A549 (cell line): ENCODE measurements around the gene NSUN7.

ENCODE experiments used
- TF ChIP-seq, protein P1 (sequence below): fragments of >200 bp; sonication (Bioruptor Twin); formaldehyde crosslinking; IDR thresholded peaks from 3 replicates; pipeline ENCODE4 v1.5.1; 2016
- TF ChIP-seq, protein P2 (sequence below): fragments of 250-450 bp; sonication (Bioruptor Pico); IDR thresholded peaks from 2 replicates; pipeline ENCODE4 v1.5.0; 2021; ENCODE audit warnings: mild to moderate bottlenecking, moderate library complexity, borderline replicate concordance
- TF ChIP-seq, protein P3 (sequence below): IDR thresholded peaks from 2 replicates; pipeline ENCODE4 v1.6.1; 2012

DNA sequence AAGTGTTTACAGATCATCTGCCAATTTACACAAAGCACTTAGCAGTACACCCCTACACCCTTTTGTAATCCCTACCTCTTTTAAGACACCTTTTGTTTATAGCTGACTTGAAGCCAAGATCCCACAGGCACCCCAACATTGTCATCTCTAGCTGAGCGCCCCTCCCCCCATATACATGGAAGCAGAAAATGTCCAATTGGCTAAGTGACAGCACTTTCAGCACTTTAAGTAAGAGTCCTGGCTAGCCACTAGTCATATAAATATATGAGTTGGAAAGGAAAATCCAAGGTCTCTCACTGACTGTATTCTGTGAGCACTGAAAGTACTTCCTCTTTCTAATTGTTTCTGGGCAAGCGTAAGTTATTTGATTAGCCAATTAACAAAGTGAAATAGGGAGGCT, 108.2 kb downstream of the NSUN7 start:
- TF ChIP-seq, protein P1, sequence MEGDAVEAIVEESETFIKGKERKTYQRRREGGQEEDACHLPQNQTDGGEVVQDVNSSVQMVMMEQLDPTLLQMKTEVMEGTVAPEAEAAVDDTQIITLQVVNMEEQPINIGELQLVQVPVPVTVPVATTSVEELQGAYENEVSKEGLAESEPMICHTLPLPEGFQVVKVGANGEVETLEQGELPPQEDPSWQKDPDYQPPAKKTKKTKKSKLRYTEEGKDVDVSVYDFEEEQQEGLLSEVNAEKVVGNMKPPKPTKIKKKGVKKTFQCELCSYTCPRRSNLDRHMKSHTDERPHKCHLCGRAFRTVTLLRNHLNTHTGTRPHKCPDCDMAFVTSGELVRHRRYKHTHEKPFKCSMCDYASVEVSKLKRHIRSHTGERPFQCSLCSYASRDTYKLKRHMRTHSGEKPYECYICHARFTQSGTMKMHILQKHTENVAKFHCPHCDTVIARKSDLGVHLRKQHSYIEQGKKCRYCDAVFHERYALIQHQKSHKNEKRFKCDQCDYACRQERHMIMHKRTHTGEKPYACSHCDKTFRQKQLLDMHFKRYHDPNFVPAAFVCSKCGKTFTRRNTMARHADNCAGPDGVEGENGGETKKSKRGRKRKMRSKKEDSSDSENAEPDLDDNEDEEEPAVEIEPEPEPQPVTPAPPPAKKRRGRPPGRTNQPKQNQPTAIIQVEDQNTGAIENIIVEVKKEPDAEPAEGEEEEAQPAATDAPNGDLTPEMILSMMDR: no peak
- TF ChIP-seq, protein P2, sequence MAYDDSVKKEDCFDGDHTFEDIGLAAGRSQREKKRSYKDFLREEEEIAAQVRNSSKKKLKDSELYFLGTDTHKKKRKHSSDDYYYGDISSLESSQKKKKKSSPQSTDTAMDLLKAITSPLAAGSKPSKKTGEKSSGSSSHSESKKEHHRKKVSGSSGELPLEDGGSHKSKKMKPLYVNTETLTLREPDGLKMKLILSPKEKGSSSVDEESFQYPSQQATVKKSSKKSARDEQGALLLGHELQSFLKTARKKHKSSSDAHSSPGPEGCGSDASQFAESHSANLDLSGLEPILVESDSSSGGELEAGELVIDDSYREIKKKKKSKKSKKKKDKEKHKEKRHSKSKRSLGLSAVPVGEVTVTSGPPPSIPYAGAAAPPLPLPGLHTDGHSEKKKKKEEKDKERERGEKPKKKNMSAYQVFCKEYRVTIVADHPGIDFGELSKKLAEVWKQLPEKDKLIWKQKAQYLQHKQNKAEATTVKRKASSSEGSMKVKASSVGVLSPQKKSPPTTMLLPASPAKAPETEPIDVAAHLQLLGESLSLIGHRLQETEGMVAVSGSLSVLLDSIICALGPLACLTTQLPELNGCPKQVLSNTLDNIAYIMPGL (CRISPR knock-in tag): no peak
- TF ChIP-seq, protein P3, sequence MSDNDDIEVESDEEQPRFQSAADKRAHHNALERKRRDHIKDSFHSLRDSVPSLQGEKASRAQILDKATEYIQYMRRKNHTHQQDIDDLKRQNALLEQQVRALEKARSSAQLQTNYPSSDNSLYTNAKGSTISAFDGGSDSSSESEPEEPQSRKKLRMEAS: no peak
